Measurements from ENCODE around the gene LAMA5.

GRCh38 chr20:62332421-62332820, 34.7 kb downstream of the LAMA5 start:
- TF ChIP-seq POLR2A (IDR thresholded peaks at IDR 0.05) (no peak), CTCF (IDR thresholded peaks at IDR 0.05 in 4 of 5, conservative IDR thresholded peaks at IDR 0.05 in 1 of 5) (no peak)

Measured in gastrocnemius medialis (tissue), 4 donors.